ENCODE measurements around the gene SPRY2. TPM values are rescaled to one million over a fixed set of nuclear protein-coding genes. Genes with fewer than 3 reads are reported as not detected.
A peak's percentile ranks its signal among the peaks of the same experiment; 100 is the strongest.

The SPRY2 gene
- total RNA-seq, 2 donors from 2014 or later: 33.1 to 38.9 TPM

DNA sequence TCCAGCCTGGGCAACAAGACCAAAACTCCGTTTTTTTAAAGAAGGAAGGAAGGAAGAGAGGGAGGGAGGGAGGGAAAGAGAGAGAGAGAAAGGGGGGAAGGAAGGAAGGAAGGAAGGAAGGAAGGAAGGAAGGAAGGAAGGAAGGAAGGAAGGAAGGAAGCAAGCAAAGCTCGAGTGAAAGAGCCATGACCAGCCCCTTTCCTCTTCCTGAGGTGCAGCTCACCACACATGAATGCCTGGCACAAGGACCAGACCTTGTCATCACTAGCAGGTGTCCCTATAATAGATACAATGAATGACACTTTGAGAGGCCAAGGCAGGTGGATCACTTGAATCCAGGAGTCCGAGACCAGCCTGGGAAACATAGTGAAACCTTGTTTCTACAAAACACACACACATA, 31.0 kb downstream of the SPRY2 start:
- Histone ChIP-seq H3K27ac (no peak overlapping the region), H3K4me1 (peaks cover 0 to 8% of the 10 kb centered on the region in 2 donors), H3K36me3 (no peaks in the 10 kb centered on the region), H3K4me3 (no peak overlapping the region), H3K9me3 (no peaks in the 10 kb centered on the region), H3K27me3 (no peaks in the 10 kb centered on the region)
- DNase-seq (ENCODE audit: low spot score): no peak
- TF ChIP-seq, protein P1, sequence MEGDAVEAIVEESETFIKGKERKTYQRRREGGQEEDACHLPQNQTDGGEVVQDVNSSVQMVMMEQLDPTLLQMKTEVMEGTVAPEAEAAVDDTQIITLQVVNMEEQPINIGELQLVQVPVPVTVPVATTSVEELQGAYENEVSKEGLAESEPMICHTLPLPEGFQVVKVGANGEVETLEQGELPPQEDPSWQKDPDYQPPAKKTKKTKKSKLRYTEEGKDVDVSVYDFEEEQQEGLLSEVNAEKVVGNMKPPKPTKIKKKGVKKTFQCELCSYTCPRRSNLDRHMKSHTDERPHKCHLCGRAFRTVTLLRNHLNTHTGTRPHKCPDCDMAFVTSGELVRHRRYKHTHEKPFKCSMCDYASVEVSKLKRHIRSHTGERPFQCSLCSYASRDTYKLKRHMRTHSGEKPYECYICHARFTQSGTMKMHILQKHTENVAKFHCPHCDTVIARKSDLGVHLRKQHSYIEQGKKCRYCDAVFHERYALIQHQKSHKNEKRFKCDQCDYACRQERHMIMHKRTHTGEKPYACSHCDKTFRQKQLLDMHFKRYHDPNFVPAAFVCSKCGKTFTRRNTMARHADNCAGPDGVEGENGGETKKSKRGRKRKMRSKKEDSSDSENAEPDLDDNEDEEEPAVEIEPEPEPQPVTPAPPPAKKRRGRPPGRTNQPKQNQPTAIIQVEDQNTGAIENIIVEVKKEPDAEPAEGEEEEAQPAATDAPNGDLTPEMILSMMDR (IDR thresholded peaks at IDR 0.05): no peak

DNA sequence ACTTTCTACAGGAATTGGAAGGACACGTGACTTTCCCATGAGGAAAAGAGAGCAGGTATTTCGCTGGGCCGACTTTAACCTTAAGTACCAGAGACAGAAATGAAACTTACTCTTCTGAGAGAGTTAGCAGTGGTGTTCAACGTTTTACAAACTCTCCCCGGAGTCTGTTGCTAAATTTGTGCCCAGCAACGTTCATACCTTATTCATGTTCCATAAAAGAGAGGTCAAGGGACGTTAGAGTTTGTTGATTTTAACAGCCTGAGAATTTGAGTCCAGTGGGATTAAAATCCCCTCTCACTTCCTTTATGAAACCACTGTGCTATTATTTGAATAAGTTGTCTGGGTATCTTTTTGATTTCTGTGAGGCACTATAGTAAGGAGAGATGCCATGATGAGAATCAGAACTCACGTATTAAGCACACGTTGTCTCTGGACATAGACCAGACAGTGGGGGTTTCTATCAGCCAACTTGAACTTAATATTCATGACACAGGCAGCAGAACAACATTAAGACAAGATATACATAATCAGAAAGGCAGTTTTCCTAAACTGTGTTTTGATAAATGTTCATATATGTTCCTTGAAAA, 33.4 kb downstream of the SPRY2 start:
- TF ChIP-seq, protein P1 (IDR thresholded peaks at IDR 0.05): no peak
- no peaks in the 10 kb centered on the region for H3K27me3 ChIP-seq
- no peak for DNase-seq (ENCODE audit: low spot score)
- peak overlapping the region in 1 of 2 donors; percentile 24 for H3K4me3 ChIP-seq
- no peaks in the 10 kb centered on the region for H3K36me3 ChIP-seq
- H3K9me3 ChIP-seq: no peaks in the 10 kb centered on the region
- H3K27ac ChIP-seq: peak overlapping the region; percentile 30 to 33
- peaks cover 0 to 8% of the 10 kb centered on the region in 2 donors for H3K4me1 ChIP-seq

DNA sequence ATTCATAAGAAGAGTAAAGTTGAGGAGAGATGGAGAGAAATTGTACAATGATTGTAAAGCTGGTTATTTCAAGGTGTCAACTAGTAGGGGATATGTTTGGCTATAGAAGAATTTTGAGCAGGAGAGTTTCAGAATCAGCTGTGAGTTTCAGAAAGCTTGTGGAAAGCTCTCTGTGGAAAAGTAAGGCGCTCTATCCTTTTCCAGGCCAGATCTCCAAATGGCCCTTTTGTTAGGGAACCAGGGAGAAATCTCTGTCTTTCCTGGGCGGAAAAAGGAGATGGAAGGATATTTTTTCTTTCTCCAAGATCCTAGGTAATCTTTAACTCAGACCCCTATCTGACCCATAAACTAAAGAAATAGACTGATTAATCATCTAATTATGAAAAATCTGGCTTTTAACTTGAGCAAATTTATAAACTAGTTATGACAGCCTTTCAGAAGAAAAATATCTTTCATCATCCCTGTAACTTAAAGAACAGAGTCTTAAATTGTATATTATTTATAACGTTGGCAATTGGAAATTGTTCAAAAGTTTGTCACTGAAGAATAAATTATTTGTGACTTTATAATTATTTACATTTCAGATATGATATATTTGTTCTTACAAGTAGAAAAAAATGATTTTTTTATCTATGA, 34.5 kb downstream of the SPRY2 start:
- Histone ChIP-seq H3K4me3 (no peak overlapping the region), H3K9me3 (no peaks in the 10 kb centered on the region), H3K27me3 (no peaks in the 10 kb centered on the region), H3K36me3 (no peaks in the 10 kb centered on the region), H3K27ac (peak overlapping the region; percentile 14 to 42), H3K4me1 (peaks cover 0 to 8% of the 10 kb centered on the region in 2 donors)
- TF ChIP-seq, protein P1 (IDR thresholded peaks at IDR 0.05): no peak
- no peak for DNase-seq (ENCODE audit: low spot score)

DNA sequence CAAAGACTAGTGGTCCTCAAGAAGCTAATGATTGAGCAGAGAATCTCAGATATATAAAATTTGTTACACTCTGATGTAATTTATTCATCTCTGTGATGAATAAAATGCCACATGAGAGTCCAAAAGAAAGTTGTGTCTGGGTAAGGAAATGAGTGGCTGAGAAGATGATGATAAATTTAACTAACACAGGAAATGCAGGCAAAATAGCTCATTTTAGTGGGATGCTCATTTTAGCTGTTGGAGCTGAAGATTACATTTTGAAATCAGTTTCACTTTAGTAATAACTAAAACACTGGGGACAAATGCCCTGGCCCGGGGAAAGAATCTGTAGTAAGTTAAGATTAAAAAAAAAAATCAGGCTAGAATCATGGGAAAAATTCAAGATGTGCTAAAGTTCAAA, 35.2 kb downstream of the SPRY2 start:
- H3K36me3 ChIP-seq: no peaks in the 10 kb centered on the region

DNA sequence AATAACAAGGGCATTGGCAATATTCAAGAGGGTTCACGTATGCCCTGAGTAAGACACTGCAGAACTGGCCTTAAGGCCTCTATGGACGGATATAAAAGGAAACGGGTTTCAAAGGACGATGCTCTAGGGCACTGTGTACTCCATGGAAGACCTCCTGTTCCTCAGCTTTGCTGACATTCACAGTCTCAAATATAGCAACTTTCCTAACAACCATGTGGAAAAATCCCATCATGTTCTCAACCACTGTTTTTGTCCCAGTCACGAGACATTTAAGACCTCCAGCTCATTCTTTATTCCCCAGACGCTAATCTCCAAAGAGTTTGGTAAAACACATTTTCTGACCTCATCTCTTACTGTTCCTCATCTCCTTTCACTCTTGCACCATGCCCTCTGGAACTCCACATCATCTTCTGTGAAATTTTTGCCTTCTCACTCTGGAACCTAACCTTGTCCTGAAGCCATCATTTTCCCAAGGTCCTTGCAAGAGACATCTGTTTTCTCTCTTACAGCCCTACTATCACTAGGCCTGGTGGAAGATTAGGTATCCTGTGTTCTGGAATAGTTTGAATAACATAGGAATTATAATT, 37.6 kb downstream of the SPRY2 start:
- Histone ChIP-seq H3K36me3 (no peaks in the 10 kb centered on the region), H3K4me3 (no peak overlapping the region), H3K9me3 (no peaks in the 10 kb centered on the region), H3K27me3 (no peaks in the 10 kb centered on the region), H3K4me1 (peaks cover 0 to 8% of the 10 kb centered on the region in 2 donors), H3K27ac (no peak overlapping the region)
- no peak for DNase-seq (ENCODE audit: low spot score)
- TF ChIP-seq, protein P1 (IDR thresholded peaks at IDR 0.05): no peak

More for the DNA sequence above, 35.2 kb downstream of the SPRY2 start:
- Histone ChIP-seq H3K4me3 (no peak overlapping the region), H3K27me3 (no peaks in the 10 kb centered on the region), H3K27ac (peak overlapping the region; percentile 14 to 42), H3K9me3 (no peaks in the 10 kb centered on the region), H3K4me1 (peaks cover 0 to 8% of the 10 kb centered on the region in 2 donors)
- no peak for DNase-seq (ENCODE audit: low spot score)
- TF ChIP-seq, protein P1 (IDR thresholded peaks at IDR 0.05): no peak

All from right atrium auricular region (tissue), 2 donors.